Osteoblast (primary cell): Measurements from ENCODE around the gene PDPK1. TPM values are rescaled to one million over a fixed set of nuclear protein-coding genes. Genes with fewer than 3 reads are reported as not detected.
"Not testable (repeated sequence)": the region's sequence is repeated elsewhere in the genome, so short reads cannot be mapped to it uniquely, and the experiment has no call there.

Source experiments
- DNase-seq: peaks from one replicate; pipeline ENCODE4 v3.0.0; 2011; ENCODE audit warnings: low spot score, mixed read lengths; ENCODE audit not compliant: insufficient read length; ENCODE audit errors: missing footprints
- H2AFZ ChIP-seq: 2 replicates; pipeline ENCODE4 v1.6.0; 2011; ENCODE audit warnings: mild to moderate bottlenecking, low read length
- H3K27ac ChIP-seq: 2 replicates; pipeline ENCODE4 v1.5.1; 2011; ENCODE audit warnings: mild to moderate bottlenecking, low read depth, low read length, moderate library complexity
- H3K27me3 ChIP-seq: 2 replicates; pipeline ENCODE4 v1.6.0; 2012; ENCODE audit warnings: mild to moderate bottlenecking, control low read depth, inconsistent platforms, low read length, moderate library complexity; ENCODE audit not compliant: insufficient read depth
- H3K36me3 ChIP-seq: 2 replicates; pipeline ENCODE4 v1.5.1; 2011; ENCODE audit warnings: mild to moderate bottlenecking, low read length, control low read depth, moderate library complexity; ENCODE audit not compliant: insufficient read depth
- H3K4me1 ChIP-seq: 2 replicates; pipeline ENCODE4 v1.5.1; 2011; ENCODE audit warnings: mild to moderate bottlenecking, low read length, control low read depth, moderate library complexity; ENCODE audit not compliant: insufficient read depth
- H3K4me2 ChIP-seq: 2 replicates; pipeline ENCODE4 v1.6.0; 2011; ENCODE audit warnings: mild to moderate bottlenecking, low read length; ENCODE audit not compliant: insufficient read depth
- H3K4me3 ChIP-seq: fragments of 200-600 bp; sonication (generic); 3 replicates; pipeline ENCODE4 v1.5.1; 2012; ENCODE audit warnings: mild to moderate bottlenecking, low read length, inconsistent platforms; ENCODE audit not compliant: insufficient read depth
- H3K79me2 ChIP-seq: 2 replicates; pipeline ENCODE4 v1.6.0; 2012; ENCODE audit warnings: mild to moderate bottlenecking, low read length, control low read depth, inconsistent platforms; ENCODE audit not compliant: insufficient read depth
- H3K9me3 ChIP-seq: 2 replicates; pipeline ENCODE4 v1.5.1; 2011; ENCODE audit warnings: low read depth, low read length, control low read depth
- H4K20me1 ChIP-seq: 2 replicates; pipeline ENCODE4 v1.6.0; 2012; ENCODE audit warnings: mild to moderate bottlenecking, low read length, control low read depth; ENCODE audit not compliant: insufficient read depth
- total RNA-seq: library from RNA; depleted of rRNA; stranded (reverse); fragments of >200 nt; gene quantifications from 2 replicates; pipeline ENCODE4 v1.2.3, GENCODE V29; 2012
- TF ChIP-seq, protein P1 (sequence below): IDR thresholded peaks from 2 replicates; pipeline ENCODE4 v1.5.1; 2011; ENCODE audit warnings: mild to moderate bottlenecking, low read depth, low read length, moderate library complexity; ENCODE audit errors: extremely low read depth

Gene PDPK1
- total RNA-seq, 1 donor = 23.2 TPM

DNA sequence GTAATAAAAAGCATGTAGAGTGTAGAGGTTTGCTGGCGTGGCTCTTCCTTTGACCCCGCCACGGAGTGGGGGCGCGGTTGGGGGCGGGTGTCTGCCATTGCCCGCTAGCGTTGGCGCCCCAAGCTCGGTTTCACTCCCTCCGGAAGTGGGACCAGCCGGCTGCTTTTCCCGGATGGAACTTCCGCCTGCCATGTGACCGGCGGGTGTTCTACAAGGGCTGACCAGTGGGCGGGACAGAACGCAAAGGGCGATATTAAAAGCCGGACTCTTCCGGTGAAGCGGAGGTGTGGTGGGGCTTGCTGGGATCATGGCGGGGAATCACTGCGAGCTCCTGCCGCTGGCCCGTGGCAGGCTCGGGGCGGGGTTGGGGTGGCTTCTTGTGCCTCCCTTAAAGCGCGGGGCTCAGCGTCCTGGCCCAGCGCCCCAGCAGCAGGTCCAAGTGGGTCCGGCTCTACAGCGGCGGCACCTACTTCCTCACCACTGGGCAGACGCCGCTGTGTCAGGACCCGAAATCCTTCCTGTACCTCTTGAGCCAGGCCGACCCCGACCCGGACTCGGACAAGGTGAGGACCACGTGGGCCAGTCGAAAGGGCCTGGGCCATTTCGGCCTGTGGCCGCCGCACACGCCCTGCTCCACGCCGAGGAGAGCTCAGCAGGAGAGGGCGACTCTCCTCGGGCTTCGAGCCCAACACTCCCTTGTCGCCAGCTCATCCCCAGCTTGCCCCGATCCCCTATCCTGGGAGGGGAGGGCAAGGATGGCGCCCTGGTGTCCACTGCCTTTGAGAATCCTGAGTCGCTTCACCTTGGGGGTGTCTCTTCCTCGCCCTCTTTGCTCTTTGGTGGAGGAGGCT, 65.6 kb downstream of the PDPK1 start:
- peak overlapping the region; percentile 88 for H3K4me2 ChIP-seq
- H3K27me3 ChIP-seq = no peaks in the 10 kb centered on the region
- H3K36me3 ChIP-seq = peaks cover 6% of the 10 kb centered on the region
- peak; percentile 100 for DNase-seq
- H3K9me3 ChIP-seq = no peaks in the 10 kb centered on the region
- no peaks in the 10 kb centered on the region for H3K4me1 ChIP-seq
- no peaks in the 10 kb centered on the region for H4K20me1 ChIP-seq
- peak overlapping the region; percentile 84 for H3K4me3 ChIP-seq
- H3K79me2 ChIP-seq = peaks cover 13% of the 10 kb centered on the region
- peak overlapping the region; percentile 72 for H2AFZ ChIP-seq
- H3K27ac ChIP-seq = peak overlapping the region; percentile 70
- TF ChIP-seq, protein P1, sequence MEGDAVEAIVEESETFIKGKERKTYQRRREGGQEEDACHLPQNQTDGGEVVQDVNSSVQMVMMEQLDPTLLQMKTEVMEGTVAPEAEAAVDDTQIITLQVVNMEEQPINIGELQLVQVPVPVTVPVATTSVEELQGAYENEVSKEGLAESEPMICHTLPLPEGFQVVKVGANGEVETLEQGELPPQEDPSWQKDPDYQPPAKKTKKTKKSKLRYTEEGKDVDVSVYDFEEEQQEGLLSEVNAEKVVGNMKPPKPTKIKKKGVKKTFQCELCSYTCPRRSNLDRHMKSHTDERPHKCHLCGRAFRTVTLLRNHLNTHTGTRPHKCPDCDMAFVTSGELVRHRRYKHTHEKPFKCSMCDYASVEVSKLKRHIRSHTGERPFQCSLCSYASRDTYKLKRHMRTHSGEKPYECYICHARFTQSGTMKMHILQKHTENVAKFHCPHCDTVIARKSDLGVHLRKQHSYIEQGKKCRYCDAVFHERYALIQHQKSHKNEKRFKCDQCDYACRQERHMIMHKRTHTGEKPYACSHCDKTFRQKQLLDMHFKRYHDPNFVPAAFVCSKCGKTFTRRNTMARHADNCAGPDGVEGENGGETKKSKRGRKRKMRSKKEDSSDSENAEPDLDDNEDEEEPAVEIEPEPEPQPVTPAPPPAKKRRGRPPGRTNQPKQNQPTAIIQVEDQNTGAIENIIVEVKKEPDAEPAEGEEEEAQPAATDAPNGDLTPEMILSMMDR = no peak

- not testable (repeated sequence) for H3K9me3 ChIP-seq, H3K4me1 ChIP-seq, H3K27me3 ChIP-seq, H3K36me3 ChIP-seq, DNase-seq, H4K20me1 ChIP-seq
- Histone ChIP-seq H3K79me2 (peaks cover 13% of the 10 kb centered on the region), H2AFZ (peak overlapping the region; percentile 72), H3K4me3 (peak overlapping the region; percentile 84), H3K4me2 (peak overlapping the region; percentile 88), H3K27ac (peak overlapping the region; percentile 70)
Measured at GRCh38 chr16:2604016-2604369, 66.2 kb downstream of the PDPK1 start.

DNA sequence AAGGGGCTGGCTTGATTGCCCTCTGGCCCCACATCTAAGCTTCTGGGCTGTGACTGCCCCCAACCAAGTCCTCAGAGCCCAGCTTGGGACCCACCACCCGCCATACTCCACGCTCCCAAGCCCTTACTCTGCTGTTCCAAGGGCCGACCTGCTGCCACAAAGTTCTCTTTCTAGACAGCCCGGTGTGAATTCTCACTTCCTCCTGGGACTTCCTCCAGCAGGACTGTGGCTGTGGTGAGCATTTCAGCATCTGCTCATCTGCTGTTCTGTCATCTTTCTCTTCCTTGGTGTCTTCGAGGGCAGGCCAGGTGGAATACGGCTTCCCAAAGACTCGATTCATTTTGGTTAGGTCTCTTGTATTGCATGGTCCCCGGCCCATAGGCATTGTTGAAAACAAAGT, 69.0 kb downstream of the PDPK1 start:
- Histone ChIP-seq H3K79me2 (peaks cover 34% of the 10 kb centered on the region), H4K20me1 (peaks cover 17% of the 10 kb centered on the region), H3K36me3 (peaks cover 12% of the 10 kb centered on the region)
- not testable (repeated sequence) for H3K4me1 ChIP-seq, H3K9me3 ChIP-seq, H3K27ac ChIP-seq, H3K4me2 ChIP-seq, H3K27me3 ChIP-seq, H2AFZ ChIP-seq, H3K4me3 ChIP-seq, DNase-seq

GRCh38 chr16:2609345-2609744, 71.5 kb downstream of the PDPK1 start:
- not testable (repeated sequence) for H3K4me3 ChIP-seq, H2AFZ ChIP-seq, H3K9me3 ChIP-seq, H3K27me3 ChIP-seq, H3K4me1 ChIP-seq, H3K4me2 ChIP-seq, DNase-seq
- peak overlapping the region; percentile 37 for H3K27ac ChIP-seq
- peaks cover 34% of the 10 kb centered on the region for H3K79me2 ChIP-seq
- peaks cover 17% of the 10 kb centered on the region for H4K20me1 ChIP-seq
- H3K36me3 ChIP-seq = peaks cover 12% of the 10 kb centered on the region

DNA sequence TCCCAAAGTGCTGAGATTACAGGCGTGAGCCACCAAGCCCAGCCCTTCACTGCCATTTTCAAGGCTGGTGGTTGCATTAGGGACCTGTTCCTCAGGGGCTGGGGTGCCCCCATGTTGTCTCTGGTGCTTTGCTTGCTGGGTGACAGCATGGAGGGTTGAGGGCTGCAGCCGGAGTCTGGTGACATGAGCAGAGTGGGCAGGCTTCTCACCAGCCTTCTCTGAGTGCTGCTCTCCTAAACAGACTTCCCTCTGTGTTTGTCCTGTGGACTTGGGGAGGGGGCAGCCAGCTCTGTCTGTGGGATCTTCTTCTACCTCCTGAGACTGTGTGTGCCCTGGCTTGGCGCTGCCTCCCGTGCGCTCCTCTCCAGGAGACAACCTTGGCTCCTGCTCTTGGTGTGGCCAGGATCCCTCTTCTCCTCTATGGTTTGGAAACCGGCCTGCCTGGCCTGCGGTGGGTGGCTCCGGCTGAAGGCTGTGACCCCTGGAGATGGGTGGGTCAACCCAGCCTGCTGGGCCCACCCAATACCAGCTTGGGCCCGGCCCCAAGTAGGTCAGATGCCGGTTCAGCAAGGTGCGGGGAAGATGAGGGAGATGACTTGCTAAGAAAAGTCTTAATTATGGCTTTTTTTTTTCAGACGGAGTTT, 72.1 kb downstream of the PDPK1 start:
- Histone ChIP-seq H4K20me1 (peaks cover 17% of the 10 kb centered on the region), H3K36me3 (peaks cover 12% of the 10 kb centered on the region), H3K79me2 (peaks cover 37% of the 10 kb centered on the region), H3K27ac (peak overlapping the region; percentile 37), H3K9me3 (no peaks in the 10 kb centered on the region), H3K27me3 (no peaks in the 10 kb centered on the region), H3K4me3 (no peak overlapping the region), H3K4me2 (no peak overlapping the region), H3K4me1 (peaks cover 4% of the 10 kb centered on the region), H2AFZ (no peak overlapping the region)
- peak; percentile 87 for DNase-seq
- TF ChIP-seq, protein P1 = no peak
